IMR-90 (cell line): ENCODE results near the gene OR9A2. TPM values are rescaled to one million over a fixed set of nuclear protein-coding genes. Genes with fewer than 3 reads are reported as not detected.

Experiments used
- ATAC-seq: fragments of 200-7000 bp; cut with Tn5 transposase; 2 replicates; pipeline ENCODE4 v1.9.1; 2020; ENCODE audit warnings: low read depth, mild to moderate bottlenecking, moderate library complexity
- BruUV-seq: library from RNA; stranded (reverse); fragments of 400-500 nt; replicated peaks from 2 replicates; lab custom pipeline; 2021; lab: Mats Ljungman, UMichigan
- CTCF ChIA-PET: fragments of 300-600 bp; formaldehyde crosslinking; extraction: SDS; loops from one replicate; lab custom pipeline; 2021; ENCODE audit warnings: antibody characterized with exemption; lab: Yijun Ruan, JAX
- POLR2A ChIA-PET: fragments of 300-600 bp; sonication (Branson Sonifier 250); formaldehyde crosslinking; loops from one replicate; lab custom pipeline; 2022; ENCODE audit warnings: antibody characterized with exemption; ENCODE audit not compliant: unreplicated experiment; lab: Charles Lee
- DNase-seq: peaks from one replicate; pipeline ENCODE4 v3.0.0; 2013
- H2AFZ ChIP-seq: replicated peaks from 2 replicates; pipeline ENCODE3; 2013; ENCODE audit warnings: low read length, mild to moderate bottlenecking; ENCODE audit not compliant: poor library complexity
- H2AK5ac ChIP-seq: 2 replicates; pipeline ENCODE4 v1.6.1; 2013; ENCODE audit warnings: low read depth, low read length, inconsistent platforms
- H2AK9ac ChIP-seq: replicated peaks from 2 replicates; pipeline ENCODE3; 2013; ENCODE audit warnings: mild to moderate bottlenecking, low read depth, low read length, moderate library complexity; ENCODE audit not compliant: poor library complexity
- H2BK120ac ChIP-seq: 2 replicates; pipeline ENCODE4 v1.6.1; 2013; ENCODE audit warnings: low read depth, low read length, inconsistent platforms
- H2BK15ac ChIP-seq: 3 replicates; pipeline ENCODE4 v1.6.1; 2013; ENCODE audit warnings: low read depth, low read length, inconsistent platforms
- H2BK20ac ChIP-seq: 2 replicates; pipeline ENCODE4 v1.6.1; 2013; ENCODE audit warnings: low read depth, mild to moderate bottlenecking, inconsistent platforms, low read length, moderate library complexity
- H2BK5ac ChIP-seq: 2 replicates; pipeline ENCODE4 v1.6.1; 2013; ENCODE audit warnings: mild to moderate bottlenecking, low read depth, low read length, inconsistent platforms; ENCODE audit not compliant: poor library complexity, severe bottlenecking
- H3K14ac ChIP-seq: replicated peaks from 2 replicates; pipeline ENCODE4 v1.6.1; 2013; ENCODE audit warnings: low read depth, low read length, inconsistent platforms
- H3K18ac ChIP-seq: 2 replicates; pipeline ENCODE4 v1.6.1; 2013; ENCODE audit warnings: low read depth, low read length, control low read depth
- H3K23ac ChIP-seq: 2 replicates; pipeline ENCODE4 v1.6.1; 2013; ENCODE audit warnings: low read depth, low read length, inconsistent platforms
- H3K27ac ChIP-seq: 2 replicates; pipeline ENCODE4 v1.5.1; 2013; ENCODE audit warnings: mild to moderate bottlenecking, control low read depth, low read length; ENCODE audit not compliant: insufficient read depth
- H3K27me3 ChIP-seq: 2 replicates; pipeline ENCODE4 v1.6.1; 2013; ENCODE audit warnings: low read length; ENCODE audit not compliant: control insufficient read depth, insufficient read depth
- H3K36me3 ChIP-seq: 2 replicates; pipeline ENCODE4 v1.6.1; 2013; ENCODE audit warnings: low read length, mixed read lengths; ENCODE audit not compliant: control insufficient read depth, insufficient read depth
- H3K4ac ChIP-seq: 2 replicates; pipeline ENCODE4 v1.6.1; 2013; ENCODE audit warnings: low read depth, low read length, inconsistent platforms
- H3K4me1 ChIP-seq: 2 replicates; pipeline ENCODE4 v1.6.1; 2013; ENCODE audit warnings: low read length, mixed read lengths; ENCODE audit not compliant: control insufficient read depth, insufficient read depth
- H3K4me2 ChIP-seq: 2 replicates; pipeline ENCODE4 v1.6.1; 2013; ENCODE audit warnings: low read depth, mild to moderate bottlenecking, control low read depth, low read length, moderate library complexity
- H3K4me3 ChIP-seq: 2 replicates; pipeline ENCODE4 v1.5.1; 2013; ENCODE audit warnings: low read depth, mild to moderate bottlenecking, control low read depth, low read length, moderate library complexity; ENCODE audit not compliant: insufficient read depth
- H3K56ac ChIP-seq: 2 replicates; pipeline ENCODE4 v1.6.1; 2013; ENCODE audit warnings: low read length, inconsistent platforms; ENCODE audit not compliant: insufficient read depth; ENCODE audit errors: extremely low read depth
- H3K79me1 ChIP-seq, 2 experiments: 2 replicates each; pipeline ENCODE4 v1.6.1; 2013; ENCODE audit warnings: low read length in 2 of 2, inconsistent platforms in 1 of 2, low read depth in 1 of 2
- H3K9ac ChIP-seq: 2 replicates; pipeline ENCODE4 v1.6.1; 2013; ENCODE audit warnings: low read depth, low read length, control low read depth
- H3K9me1 ChIP-seq: 2 replicates; pipeline ENCODE4 v1.6.1; 2013; ENCODE audit warnings: low read length, inconsistent platforms; ENCODE audit not compliant: insufficient read depth
- H3K9me3 ChIP-seq: 2 replicates; pipeline ENCODE4 v1.6.1; 2013; ENCODE audit warnings: low read length; ENCODE audit not compliant: control insufficient read depth, insufficient read depth
- H4K20me1 ChIP-seq: 2 replicates; pipeline ENCODE4 v1.6.1; 2013; ENCODE audit warnings: low read length, inconsistent platforms; ENCODE audit not compliant: insufficient read depth
- H4K5ac ChIP-seq: 2 replicates; pipeline ENCODE4 v1.6.1; 2013; ENCODE audit warnings: mild to moderate bottlenecking, low read depth, low read length, control low read depth
- H4K8ac ChIP-seq, 2 experiments: 2 replicates each; pipeline ENCODE4 v1.6.1; 2013; ENCODE audit warnings: low read depth in 2 of 2, low read length in 2 of 2, control low read depth in 1 of 2, inconsistent platforms in 1 of 2
- H4K91ac ChIP-seq: 2 replicates; pipeline ENCODE4 v1.6.1; 2013; ENCODE audit warnings: low read depth, low read length, inconsistent platforms; ENCODE audit not compliant: insufficient read depth
- BHLHE40 ChIP-seq: fragments of 150-350 bp; IDR thresholded peaks from 2 replicates; pipeline ENCODE4 v1.6.1; 2016; ENCODE audit warnings: mild to moderate bottlenecking, low read depth, low read length
- CEBPB ChIP-seq: IDR thresholded peaks from 2 replicates; pipeline ENCODE4 v1.6.1; 2012; ENCODE audit warnings: low read depth, low read length, improper control_type of control experiment
- CHD1 ChIP-seq: IDR thresholded peaks from 2 replicates; pipeline ENCODE4 v1.6.1; 2012; ENCODE audit warnings: low read depth, low read length, improper control_type of control experiment
- CTCF ChIP-seq: conservative IDR thresholded peaks from 2 replicates; pipeline ENCODE4 v1.5.1; 2012; ENCODE audit warnings: mild to moderate bottlenecking, low read depth, low read length, improper control_type of control experiment
- FOS ChIP-seq: fragments of 150-350 bp; IDR thresholded peaks from 2 replicates; pipeline ENCODE4 v1.6.1; 2016; ENCODE audit warnings: low read depth, low read length
- MAFK ChIP-seq: IDR thresholded peaks from 2 replicates; pipeline ENCODE4 v1.6.1; 2012; ENCODE audit warnings: low read depth, low read length, improper control_type of control experiment
- MAZ ChIP-seq: IDR thresholded peaks from 2 replicates; pipeline ENCODE4 v1.6.1; 2012; ENCODE audit warnings: low read depth, mild to moderate bottlenecking, low read length, improper control_type of control experiment, moderate library complexity, borderline replicate concordance
- MXI1 ChIP-seq: IDR thresholded peaks from 2 replicates; pipeline ENCODE4 v1.6.1; 2012; ENCODE audit warnings: low read depth, mild to moderate bottlenecking, low read length, moderate library complexity, borderline replicate concordance
- NFE2L2 ChIP-seq: fragments of 150-350 bp; IDR thresholded peaks from 2 replicates; pipeline ENCODE4 v1.6.1; 2016; ENCODE audit warnings: low read depth, mild to moderate bottlenecking, low read length
- POLR2A ChIP-seq: IDR thresholded peaks from 2 replicates; pipeline ENCODE4 v1.6.1; 2012; ENCODE audit warnings: mild to moderate bottlenecking, low read depth, low read length
- RAD21 ChIP-seq: IDR thresholded peaks from 2 replicates; pipeline ENCODE4 v1.6.1; 2012; ENCODE audit warnings: low read length, improper control_type of control experiment
- RFX5 ChIP-seq: IDR thresholded peaks from 2 replicates; pipeline ENCODE4 v1.8.0; 2012; ENCODE audit warnings: low read depth, mild to moderate bottlenecking, low read length, moderate library complexity
- SMC3 ChIP-seq: fragments of 150-350 bp; IDR thresholded peaks from 2 replicates; pipeline ENCODE4 v1.6.1; 2016; ENCODE audit warnings: low read depth, mild to moderate bottlenecking, antibody characterized with exemption, low read length, moderate library complexity
- WGBS, 2 experiments: methylation state at CpG; one replicate each; pipeline versions ENCODE4 v1.1.5 to v1.1.7; 2013; ENCODE audit warnings: missing lambda C conversion rate in 2 of 2; ENCODE audit not compliant: insufficient read length in 1 of 2; ENCODE audit errors: extremely low coverage in 2 of 2; 5-methylcytosine and 5-hydroxymethylcytosine counted together
- dilution Hi-C: fragments of 300-500 bp; cut with HindIII; formaldehyde crosslinking; loops from one replicate; pipeline ENCODE4 v1.14.3; 2018; ENCODE audit warnings: low sequenced_read_pairs; ENCODE audit not compliant: unreplicated experiment
- in situ Hi-C: fragments of 300-500 bp; cut with MboI; formaldehyde crosslinking; loops from 3 replicates; pipeline ENCODE4 v1.14.3; 2019; ENCODE audit warnings: low sequenced_read_pairs, inconsistent platforms, mixed read lengths
- intact Hi-C: fragments of 100-400 bp; cut with micrococcal nuclease; formaldehyde crosslinking; loops from 2 replicates; pipeline ENCODE4 v1.10.0; 2022
- polyA plus RNA-seq, 3 experiments: library from polyadenylated mRNA; depleted of rRNA; stranded (reverse); fragments of >200 nt; gene quantifications; 2 replicates each; pipeline ENCODE4 v1.2.3, GENCODE V29; 2012; ENCODE audit warnings: low replicate concordance in 1 of 3
- total RNA-seq: library from RNA; depleted of rRNA; stranded (reverse); fragments of >200 nt; gene quantifications from 2 replicates; pipeline ENCODE4 v1.2.3, GENCODE V29; 2012
- TF ChIP-seq, protein P1 (sequence below): fragments of 150-350 bp; IDR thresholded peaks from 2 replicates; pipeline ENCODE4 v1.6.1; 2016; ENCODE audit warnings: low read depth, mild to moderate bottlenecking, low read length, moderate library complexity, borderline replicate concordance

Gene OR9A2
- total and polyA plus RNA-seq, 2 of the 4 experiments (the other 2 are of a cell fraction), result not detected

DNA sequence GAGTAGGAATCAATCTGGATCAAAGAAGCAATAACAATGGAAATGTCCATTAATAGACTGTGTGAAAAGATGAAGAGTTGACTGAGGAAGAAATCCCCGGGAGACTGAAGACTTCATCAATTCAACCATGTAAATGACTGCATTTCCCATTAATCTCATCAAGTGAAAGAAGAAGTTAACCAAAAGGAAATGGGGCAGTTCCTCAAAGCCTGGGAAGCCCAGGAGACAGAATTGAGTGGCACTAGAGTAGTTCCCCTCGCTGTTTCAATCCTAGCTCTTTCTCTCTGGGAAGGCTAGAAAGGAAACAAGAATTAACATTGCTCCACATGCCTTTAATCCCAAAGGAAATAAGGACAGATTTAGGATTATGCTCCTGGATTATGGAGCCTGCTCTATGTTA, 20.4 kb upstream of the OR9A2 start:
- no peak overlapping the region for H3K4me3 ChIP-seq
- BruUV-seq, result no TSS peak

More for the DNA sequence above, 20.4 kb upstream of the OR9A2 start:
- H3K27ac ChIP-seq, result no peak overlapping the region
- no peak overlapping the region for H2BK120ac ChIP-seq
- H2AK9ac ChIP-seq, result no peak overlapping the region
- WGBS, 2 experiments, result no CpG with 5 or more reads among the region's 2 CpGs
- peaks cover 2% of the 10 kb centered on the region; the same call in 1 of the 2 replicates for H3K9me3 ChIP-seq
- no peak overlapping the region for H3K56ac ChIP-seq
- in situ Hi-C loops (no loop called here), dilution Hi-C loops (no loop called here), intact Hi-C loops (no loop called here)
- H2AK5ac ChIP-seq, result no peak overlapping the region
- H2BK15ac ChIP-seq, result no peak overlapping the region
- no peak for ATAC-seq
- no peaks in the 10 kb centered on the region for H3K79me1 ChIP-seq
- no peak overlapping the region for H2AFZ ChIP-seq
- ChIA-PET CTCF (no interaction called here), POLR2A (no interaction called here)
- H4K5ac ChIP-seq, result no peak overlapping the region
- H3K9me1 ChIP-seq, result no peaks in the 10 kb centered on the region
- H4K91ac ChIP-seq, result no peak overlapping the region
- no peaks in the 10 kb centered on the region for H4K20me1 ChIP-seq
- no peak overlapping the region for H3K9ac ChIP-seq
- H3K4me2 ChIP-seq, result no peak overlapping the region
- H3K23ac ChIP-seq, result no peak overlapping the region
- no peaks in the 10 kb centered on the region for H3K36me3 ChIP-seq
- H4K8ac ChIP-seq, result no peak overlapping the region
- H3K4me1 ChIP-seq, result no peaks in the 10 kb centered on the region
- no peak overlapping the region for H2BK5ac ChIP-seq
- no peak for DNase-seq
- no peak overlapping the region for H3K4ac ChIP-seq
- H3K18ac ChIP-seq, result no peak overlapping the region
- no peak overlapping the region for H2BK20ac ChIP-seq
- TF ChIP-seq CEBPB (no peak), BHLHE40 (no peak), POLR2A (no peak), MAZ (no peak), RAD21 (no peak), FOS (no peak), RFX5 (no peak), CHD1 (no peak), SMC3 (no peak), NFE2L2 (no peak), CTCF (no peak), MAFK (no peak), MXI1 (no peak)
- TF ChIP-seq, protein P1, sequence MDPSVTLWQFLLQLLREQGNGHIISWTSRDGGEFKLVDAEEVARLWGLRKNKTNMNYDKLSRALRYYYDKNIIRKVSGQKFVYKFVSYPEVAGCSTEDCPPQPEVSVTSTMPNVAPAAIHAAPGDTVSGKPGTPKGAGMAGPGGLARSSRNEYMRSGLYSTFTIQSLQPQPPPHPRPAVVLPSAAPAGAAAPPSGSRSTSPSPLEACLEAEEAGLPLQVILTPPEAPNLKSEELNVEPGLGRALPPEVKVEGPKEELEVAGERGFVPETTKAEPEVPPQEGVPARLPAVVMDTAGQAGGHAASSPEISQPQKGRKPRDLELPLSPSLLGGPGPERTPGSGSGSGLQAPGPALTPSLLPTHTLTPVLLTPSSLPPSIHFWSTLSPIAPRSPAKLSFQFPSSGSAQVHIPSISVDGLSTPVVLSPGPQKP, result no peak
- no peaks in the 10 kb centered on the region for H3K27me3 ChIP-seq
- no peak overlapping the region for H3K14ac ChIP-seq
